WTC11 (cell line): ENCODE data around the gene BTBD9. TPM values are rescaled to one million over a fixed set of nuclear protein-coding genes. Genes with fewer than 3 reads are reported as not detected.

Experiments
- ATAC-seq: fragments of 200-7000 bp; cut with Tn5 transposase; 2 replicates; pipeline ENCODE4 v1.10.0; 2021; ENCODE audit warnings: mild to moderate bottlenecking, moderate library complexity
- CTCF ChIA-PET: fragments of 300-600 bp; sonication (Branson Sonifier 250); formaldehyde crosslinking; loops from one replicate; lab custom pipeline; 2021; ENCODE audit warnings: antibody characterized with exemption; lab: Charles Lee
- POLR2A ChIA-PET: fragments of 350-600 bp; sonication (Branson Sonifier 250); formaldehyde crosslinking; loops from one replicate; lab custom pipeline; 2021; ENCODE audit warnings: antibody characterized with exemption; lab: Charles Lee
- DNase-seq: peaks from one replicate; pipeline ENCODE4 v3.0.0; 2021; ENCODE audit warnings: low spot score
- H3K27ac Mint-ChIP-seq: 2 replicates; pipeline ENCODE4 v1.8.0; 2021; ENCODE audit warnings: mixed read lengths
- H3K27me3 Mint-ChIP-seq: 2 replicates; pipeline ENCODE4 v1.8.0; 2021; ENCODE audit warnings: low read depth, mild to moderate bottlenecking, moderate library complexity, mixed read lengths
- H3K36me3 Mint-ChIP-seq: 2 replicates; pipeline ENCODE4 v1.8.0; 2021; ENCODE audit warnings: mixed read lengths
- H3K4me1 Mint-ChIP-seq: 2 replicates; pipeline ENCODE4 v1.8.0; 2022; ENCODE audit warnings: mixed read lengths
- H3K4me3 Mint-ChIP-seq: 2 replicates; pipeline ENCODE4 v1.8.0; 2021; ENCODE audit warnings: mild to moderate bottlenecking, moderate library complexity, mixed read lengths
- H3K9me3 Mint-ChIP-seq: 2 replicates; pipeline ENCODE4 v1.8.0; 2021; ENCODE audit warnings: mixed read lengths
- ARID4B ChIP-seq: sonication (generic); formaldehyde crosslinking; IDR thresholded peaks from 2 replicates; pipeline ENCODE4 v1.8.0; 2023; ENCODE audit warnings: missing genetic modification reagents, mild to moderate bottlenecking, borderline replicate concordance
- ATF1 ChIP-seq: sonication (generic); formaldehyde crosslinking; IDR thresholded peaks from 2 replicates; pipeline ENCODE4 v1.8.1; 2023; ENCODE audit warnings: mild to moderate bottlenecking, moderate library complexity, missing genetic modification reagents
- ELF4 ChIP-seq: sonication (generic); formaldehyde crosslinking; IDR thresholded peaks from 2 replicates; pipeline ENCODE4 v1.8.1; 2022; ENCODE audit warnings: low read depth, mild to moderate bottlenecking, moderate library complexity, missing genetic modification reagents
- EMX1 ChIP-seq: fragments of 250-450 bp; sonication (Bioruptor Pico); IDR thresholded peaks from 2 replicates; pipeline ENCODE4 v1.8.0; 2021; ENCODE audit warnings: mild to moderate bottlenecking
- ERG ChIP-seq: fragments of 250-450 bp; sonication (Bioruptor Pico); IDR thresholded peaks from 2 replicates; pipeline ENCODE4 v1.8.0; 2021; ENCODE audit warnings: mild to moderate bottlenecking
- FOXK1 ChIP-seq: sonication (generic); formaldehyde crosslinking; IDR thresholded peaks from 2 replicates; pipeline ENCODE4 v1.8.0; 2022; ENCODE audit warnings: mild to moderate bottlenecking, moderate library complexity, missing genetic modification reagents
- GTF2I ChIP-seq: fragments of 250-450 bp; sonication (Bioruptor Pico); conservative IDR thresholded peaks from 2 replicates; pipeline ENCODE4 v1.4.0; 2021; ENCODE audit warnings: mild to moderate bottlenecking
- HMGA2 ChIP-seq: fragments of 250-450 bp; sonication (Bioruptor Pico); IDR thresholded peaks from 2 replicates; pipeline ENCODE4 v1.4.0; 2021; ENCODE audit warnings: mild to moderate bottlenecking, moderate library complexity
- IRF2 ChIP-seq: sonication (generic); formaldehyde crosslinking; IDR thresholded peaks from 2 replicates; pipeline ENCODE4 v1.8.0; 2022; ENCODE audit warnings: low read depth, missing genetic modification reagents, borderline replicate concordance
- JAZF1 ChIP-seq: fragments of 250-450 bp; sonication (Bioruptor Pico); IDR thresholded peaks from 2 replicates; pipeline ENCODE4 v1.9.0; 2021; ENCODE audit warnings: moderate library complexity, mild to moderate bottlenecking, inconsistent platforms
- MXD4 ChIP-seq: fragments of 250-450 bp; sonication (Bioruptor Pico); IDR thresholded peaks from 2 replicates; pipeline ENCODE4 v1.8.0; 2021; ENCODE audit warnings: mild to moderate bottlenecking, moderate library complexity, borderline replicate concordance
- MYBL2 ChIP-seq: sonication (generic); formaldehyde crosslinking; IDR thresholded peaks from 2 replicates; pipeline ENCODE4 v1.8.1; 2023; ENCODE audit warnings: mild to moderate bottlenecking, moderate library complexity, missing genetic modification reagents
- NFYB ChIP-seq: sonication (generic); formaldehyde crosslinking; conservative IDR thresholded peaks from 2 replicates; pipeline ENCODE4 v1.8.0; 2022; ENCODE audit warnings: low read depth, missing genetic modification reagents
- RELA ChIP-seq: sonication (generic); formaldehyde crosslinking; IDR thresholded peaks from 2 replicates; pipeline ENCODE4 v1.8.1; 2022; ENCODE audit warnings: missing genetic modification reagents, mild to moderate bottlenecking, borderline replicate concordance
- SOX15 ChIP-seq: fragments of 250-450 bp; sonication (Bioruptor Pico); IDR thresholded peaks from 2 replicates; pipeline ENCODE4 v1.9.0; 2021; ENCODE audit warnings: mild to moderate bottlenecking
- SP1 ChIP-seq: sonication (generic); formaldehyde crosslinking; conservative IDR thresholded peaks from 2 replicates; pipeline ENCODE4 v1.8.1; 2022; ENCODE audit warnings: missing genetic modification reagents
- TP53 ChIP-seq: sonication (generic); formaldehyde crosslinking; IDR thresholded peaks from 2 replicates; pipeline ENCODE4 v1.8.1; 2023; ENCODE audit warnings: mild to moderate bottlenecking, missing genetic modification reagents
- ZNF138 ChIP-seq: sonication (generic); formaldehyde crosslinking; conservative IDR thresholded peaks from 2 replicates; pipeline ENCODE4 v1.8.1; 2022; ENCODE audit warnings: mild to moderate bottlenecking, moderate library complexity, missing genetic modification reagents
- ZNF219 ChIP-seq: sonication (generic); formaldehyde crosslinking; IDR thresholded peaks from 2 replicates; pipeline ENCODE4 v1.8.0; 2023; ENCODE audit warnings: missing genetic modification reagents, mild to moderate bottlenecking, borderline replicate concordance
- ZNF263 ChIP-seq: sonication (generic); formaldehyde crosslinking; IDR thresholded peaks from 2 replicates; pipeline ENCODE4 v1.8.1; 2022; ENCODE audit warnings: low read depth, mild to moderate bottlenecking, moderate library complexity, missing genetic modification reagents
- ZNF317 ChIP-seq: sonication (generic); formaldehyde crosslinking; IDR thresholded peaks from 2 replicates; pipeline ENCODE4 v1.8.1; 2023; ENCODE audit warnings: low read depth, mild to moderate bottlenecking, moderate library complexity, missing genetic modification reagents, borderline replicate concordance
- ZNF423 ChIP-seq: fragments of 250-450 bp; sonication (Bioruptor Pico); IDR thresholded peaks from 2 replicates; pipeline ENCODE4 v2.1.2; 2022; ENCODE audit warnings: mild to moderate bottlenecking, moderate library complexity
- total RNA-seq: library from RNA; stranded (reverse); gene quantifications from 3 replicates; pipeline ENCODE4 v1.2.3, GENCODE V29; 2021
- TF ChIP-seq, protein P1 (sequence below): sonication (generic); formaldehyde crosslinking; IDR thresholded peaks from 2 replicates; pipeline ENCODE4 v1.8.1; 2022; ENCODE audit warnings: mild to moderate bottlenecking, missing genetic modification reagents, moderate library complexity, borderline replicate concordance
- TF ChIP-seq, protein P2 (sequence below): fragments of 250-450 bp; sonication (Bioruptor Pico); IDR thresholded peaks from 2 replicates; pipeline ENCODE4 v1.9.0; 2021; ENCODE audit warnings: moderate library complexity, mild to moderate bottlenecking, inconsistent platforms, borderline replicate concordance
- TF ChIP-seq, protein P3 (sequence below): fragments of 250-450 bp; sonication (Bioruptor Pico); conservative IDR thresholded peaks from 2 replicates; pipeline ENCODE4 v1.9.0; 2021; ENCODE audit warnings: mild to moderate bottlenecking

Gene BTBD9
- total RNA-seq, 1 experiment from 2014 or later = 4.2 TPM

DNA sequence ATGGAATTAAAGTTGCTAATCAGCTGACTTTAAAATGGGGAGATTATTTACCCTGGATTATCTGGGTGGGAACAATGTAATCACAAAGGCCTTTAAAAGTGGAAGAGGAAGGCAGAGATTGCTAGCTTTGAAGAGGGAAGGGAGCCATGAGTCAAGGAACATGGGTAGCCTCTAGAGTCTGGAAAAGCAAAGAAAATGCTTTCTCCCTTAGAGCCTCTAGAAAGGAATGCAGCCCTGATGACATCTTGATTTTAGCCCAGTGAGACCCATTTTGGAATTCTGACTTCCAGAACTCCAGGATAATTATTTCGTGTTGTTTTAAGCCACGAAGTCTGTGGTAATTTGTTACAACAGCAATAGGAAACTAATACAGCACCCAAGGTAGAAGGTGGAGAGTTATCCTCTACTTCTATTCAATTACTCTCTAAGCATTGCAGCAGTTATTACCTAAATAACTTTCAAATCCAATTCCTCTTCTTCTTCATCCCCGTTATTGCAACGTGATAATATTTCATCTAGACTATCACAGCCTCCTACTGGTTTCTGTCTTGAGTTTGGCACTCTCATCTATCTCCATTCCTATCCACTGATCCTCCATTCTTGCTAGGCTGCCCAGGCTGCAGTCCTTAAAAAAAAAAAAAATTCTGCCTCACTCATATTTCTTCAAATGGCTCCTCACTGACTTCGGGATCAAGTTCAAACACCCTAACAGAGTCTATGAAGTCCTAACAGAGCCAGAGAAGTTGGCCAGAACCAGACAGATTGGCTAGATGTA is 224.3 kb downstream of the BTBD9 start:
- H3K27me3 Mint-ChIP-seq = no peaks in the 10 kb centered on the region
- ChIA-PET POLR2A (interaction anchor here (0.6 kb wide), 1 partner anchor 13 kb away, joined by 3 read pairs; no protein-coding TSS in a partner anchor), CTCF (interaction anchor here (1.4 kb wide), 1 partner anchor 9 kb away, joined by 4 read pairs; no protein-coding TSS in a partner anchor)
- no peaks in the 10 kb centered on the region for H3K36me3 Mint-ChIP-seq
- no peaks in the 10 kb centered on the region for H3K4me1 Mint-ChIP-seq
- DNase-seq (no peak), ATAC-seq (no peak)
- no peaks in the 10 kb centered on the region for H3K9me3 Mint-ChIP-seq
- H3K4me3 Mint-ChIP-seq = no peak overlapping the region
- H3K27ac Mint-ChIP-seq = no peak overlapping the region
- TF ChIP-seq MXD4 (no peak), ERG (CRISPR knock-in tag) (no peak), ELF4 (CRISPR knock-in tag) (no peak), ZNF263 (CRISPR knock-in tag) (no peak), NFYB (CRISPR knock-in tag) (no peak), HMGA2 (CRISPR knock-in tag) (no peak), FOXK1 (CRISPR knock-in tag) (no peak), MYBL2 (no peak), RELA (no peak), ZNF138 (CRISPR knock-in tag) (no peak), SOX15 (CRISPR knock-in tag) (no peak), JAZF1 (no peak)
- TF ChIP-seq, protein P1, sequence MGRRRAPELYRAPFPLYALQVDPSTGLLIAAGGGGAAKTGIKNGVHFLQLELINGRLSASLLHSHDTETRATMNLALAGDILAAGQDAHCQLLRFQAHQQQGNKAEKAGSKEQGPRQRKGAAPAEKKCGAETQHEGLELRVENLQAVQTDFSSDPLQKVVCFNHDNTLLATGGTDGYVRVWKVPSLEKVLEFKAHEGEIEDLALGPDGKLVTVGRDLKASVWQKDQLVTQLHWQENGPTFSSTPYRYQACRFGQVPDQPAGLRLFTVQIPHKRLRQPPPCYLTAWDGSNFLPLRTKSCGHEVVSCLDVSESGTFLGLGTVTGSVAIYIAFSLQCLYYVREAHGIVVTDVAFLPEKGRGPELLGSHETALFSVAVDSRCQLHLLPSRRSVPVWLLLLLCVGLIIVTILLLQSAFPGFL (CRISPR knock-in tag) = no peak

- H3K36me3 Mint-ChIP-seq = no peaks in the 10 kb centered on the region
- no peaks in the 10 kb centered on the region for H3K4me1 Mint-ChIP-seq
- ChIA-PET POLR2A (no interaction called here), CTCF (no interaction called here)
- no peaks in the 10 kb centered on the region for H3K9me3 Mint-ChIP-seq
- ATAC-seq (no peak), DNase-seq (no peak)
- H3K4me3 Mint-ChIP-seq = no peak overlapping the region
- no peak for TF ChIP-seq ELF4 (CRISPR knock-in tag)
- TF ChIP-seq ZNF423 (CRISPR knock-in tag) = no peak
- TF ChIP-seq, protein P2, sequence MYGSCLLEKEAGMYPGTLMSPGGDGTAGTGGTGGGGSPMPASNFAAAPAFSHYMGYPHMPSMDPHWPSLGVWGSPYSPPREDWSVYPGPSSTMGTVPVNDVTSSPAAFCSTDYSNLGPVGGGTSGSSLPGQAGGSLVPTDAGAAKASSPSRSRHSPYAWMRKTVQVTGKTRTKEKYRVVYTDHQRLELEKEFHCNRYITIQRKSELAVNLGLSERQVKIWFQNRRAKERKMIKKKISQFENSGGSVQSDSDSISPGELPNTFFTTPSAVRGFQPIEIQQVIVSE (CRISPR knock-in tag) = no peak
- no peak for TF ChIP-seq ARID4B
- TF ChIP-seq HMGA2 (CRISPR knock-in tag) = no peak
- no peak for TF ChIP-seq ZNF219 (CRISPR knock-in tag)
- no peak for TF ChIP-seq EMX1 (CRISPR knock-in tag)
- TF ChIP-seq TP53 (CRISPR knock-in tag) = no peak
- no peak for TF ChIP-seq JAZF1
- no peak for TF ChIP-seq ATF1 (CRISPR knock-in tag)
- no peak for TF ChIP-seq ZNF317 (CRISPR knock-in tag)
- TF ChIP-seq GTF2I = no peak
- TF ChIP-seq SP1 (CRISPR knock-in tag) = no peak
- TF ChIP-seq, protein P3, sequence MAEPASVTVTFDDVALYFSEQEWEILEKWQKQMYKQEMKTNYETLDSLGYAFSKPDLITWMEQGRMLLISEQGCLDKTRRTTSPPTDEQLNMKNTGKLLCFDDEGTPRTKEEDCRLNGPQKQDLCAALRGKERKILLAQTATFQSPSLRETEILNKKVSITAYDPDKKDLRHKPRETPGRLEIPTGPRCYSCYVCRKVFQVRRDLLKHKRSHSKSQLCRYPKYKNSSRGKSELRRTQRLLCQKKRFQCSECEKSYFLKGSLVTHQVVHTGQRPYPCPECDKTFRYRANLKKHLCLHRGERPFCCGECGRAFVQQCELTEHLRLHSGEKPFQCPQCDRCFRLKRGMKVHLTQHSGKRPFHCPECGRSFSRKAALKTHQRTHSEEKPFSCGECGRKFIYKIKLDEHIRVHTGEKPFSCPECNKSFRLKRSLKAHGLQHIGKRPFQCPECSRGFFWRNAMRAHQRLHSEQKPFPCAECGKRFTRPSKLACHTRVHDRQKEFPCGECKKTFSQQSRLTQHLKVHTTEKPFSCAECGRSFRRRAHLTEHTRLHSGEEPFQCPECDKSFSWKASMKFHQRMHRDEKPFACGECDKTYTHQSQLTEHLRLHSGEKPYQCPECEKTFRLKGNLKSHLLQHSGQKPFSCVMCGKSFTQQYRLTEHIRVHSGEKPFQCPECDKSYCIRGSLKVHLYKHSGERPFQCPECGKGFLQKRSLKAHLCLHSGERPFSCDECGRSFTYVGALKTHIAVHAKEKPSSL = no peak
- no peak for TF ChIP-seq IRF2 (CRISPR knock-in tag)
- no peak overlapping the region for H3K27ac Mint-ChIP-seq
- H3K27me3 Mint-ChIP-seq = no peaks in the 10 kb centered on the region
Measured at GRCh38 chr6:38413102-38413800, 226.5 kb downstream of the BTBD9 start.
